SKM-1 (cell line): Measurements from ENCODE around the gene THSD4.

Source experiments
- DNase-seq: peaks from one replicate; lab custom pipeline; 2025; ENCODE audit not compliant: unreplicated experiment; lab: John Stamatoyannopoulos, UW

THSD4 gene

GRCh38 chr15:71444032-71444810 lies 328.9 kb downstream of the THSD4 start:
- no peak for DNase-seq

GRCh38 chr15:71444866-71445590 lies 329.8 kb downstream of the THSD4 start:
- DNase-seq, result no peak

GRCh38 chr15:71447328-71448250 lies 332.3 kb downstream of the THSD4 start:
- DNase-seq, result no peak

GRCh38 chr15:71448688-71449114 lies 333.4 kb downstream of the THSD4 start:
- no peak for DNase-seq

- DNase-seq, result no peak
These were observed 334.1 kb downstream of the THSD4 start for GRCh38 chr15:71449363-71449762.

- DNase-seq, result no peak
These were observed 334.7 kb downstream of the THSD4 start for GRCh38 chr15:71449956-71450355.

GRCh38 chr15:71451130-71451529 lies 335.9 kb downstream of the THSD4 start:
- no peak for DNase-seq

- DNase-seq, result no peak
These were observed 337.6 kb downstream of the THSD4 start for GRCh38 chr15:71452893-71453292.

GRCh38 chr15:71454462-71454996 lies 339.3 kb downstream of the THSD4 start:
- DNase-seq, result no peak

- no peak for DNase-seq
These were observed 339.8 kb downstream of the THSD4 start for GRCh38 chr15:71455107-71455506.

GRCh38 chr15:71455878-71456277 lies 340.6 kb downstream of the THSD4 start:
- DNase-seq, result no peak

GRCh38 chr15:71456362-71456761 lies 341.1 kb downstream of the THSD4 start:
- DNase-seq, result no peak

- DNase-seq, result no peak
These were observed 341.5 kb downstream of the THSD4 start for GRCh38 chr15:71456811-71457210.

- no peak for DNase-seq
These were observed 342.9 kb downstream of the THSD4 start for GRCh38 chr15:71458089-71458660.

GRCh38 chr15:71461748-71462147 lies 346.5 kb downstream of the THSD4 start:
- no peak for DNase-seq

- DNase-seq, result no peak
These were observed 347.4 kb downstream of the THSD4 start for GRCh38 chr15:71462638-71463037.

- DNase-seq, result no peak
These were observed 347.9 kb downstream of the THSD4 start for GRCh38 chr15:71463156-71463665.

- no peak for DNase-seq
These were observed 350.1 kb downstream of the THSD4 start for GRCh38 chr15:71465131-71465955.

- DNase-seq, result no peak
These were observed 353.4 kb downstream of the THSD4 start for GRCh38 chr15:71468715-71469114.

GRCh38 chr15:71469413-71469812 lies 354.1 kb downstream of the THSD4 start:
- DNase-seq, result no peak
